ENCODE results near the gene LMNTD2.

The LMNTD2 gene

DNA sequence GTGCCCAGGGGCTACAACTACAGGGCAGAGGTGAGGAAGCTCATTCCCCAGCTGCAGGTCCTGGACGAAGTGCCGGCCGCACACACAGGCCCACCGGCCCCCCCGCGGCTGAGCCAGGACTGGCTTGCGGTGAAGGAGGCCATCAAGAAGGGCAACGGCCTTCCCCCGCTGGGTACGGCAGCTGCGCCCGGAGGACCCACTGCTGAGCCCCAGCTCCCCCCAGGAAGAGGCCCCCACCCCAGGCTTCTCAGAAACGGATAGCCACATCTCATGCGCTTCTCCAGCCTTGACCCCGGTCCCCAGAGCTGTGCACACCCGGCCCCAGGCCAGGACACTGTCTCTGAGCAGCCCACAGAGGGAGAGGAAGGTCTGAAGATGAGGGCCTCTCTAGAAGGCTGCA is 9.4 kb downstream of the LMNTD2 start:
- no peak for DNase-seq (ENCODE audit: low read depth)
- H3K4me3 ChIP-seq (ENCODE audit: low read depth, low read length), result no peak overlapping the region
- TF ChIP-seq, protein P1, sequence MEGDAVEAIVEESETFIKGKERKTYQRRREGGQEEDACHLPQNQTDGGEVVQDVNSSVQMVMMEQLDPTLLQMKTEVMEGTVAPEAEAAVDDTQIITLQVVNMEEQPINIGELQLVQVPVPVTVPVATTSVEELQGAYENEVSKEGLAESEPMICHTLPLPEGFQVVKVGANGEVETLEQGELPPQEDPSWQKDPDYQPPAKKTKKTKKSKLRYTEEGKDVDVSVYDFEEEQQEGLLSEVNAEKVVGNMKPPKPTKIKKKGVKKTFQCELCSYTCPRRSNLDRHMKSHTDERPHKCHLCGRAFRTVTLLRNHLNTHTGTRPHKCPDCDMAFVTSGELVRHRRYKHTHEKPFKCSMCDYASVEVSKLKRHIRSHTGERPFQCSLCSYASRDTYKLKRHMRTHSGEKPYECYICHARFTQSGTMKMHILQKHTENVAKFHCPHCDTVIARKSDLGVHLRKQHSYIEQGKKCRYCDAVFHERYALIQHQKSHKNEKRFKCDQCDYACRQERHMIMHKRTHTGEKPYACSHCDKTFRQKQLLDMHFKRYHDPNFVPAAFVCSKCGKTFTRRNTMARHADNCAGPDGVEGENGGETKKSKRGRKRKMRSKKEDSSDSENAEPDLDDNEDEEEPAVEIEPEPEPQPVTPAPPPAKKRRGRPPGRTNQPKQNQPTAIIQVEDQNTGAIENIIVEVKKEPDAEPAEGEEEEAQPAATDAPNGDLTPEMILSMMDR (IDR thresholded peaks at IDR 0.05; ENCODE audit: insufficient read depth, low read depth, low read length, missing control alignments), result no peak

DNA sequence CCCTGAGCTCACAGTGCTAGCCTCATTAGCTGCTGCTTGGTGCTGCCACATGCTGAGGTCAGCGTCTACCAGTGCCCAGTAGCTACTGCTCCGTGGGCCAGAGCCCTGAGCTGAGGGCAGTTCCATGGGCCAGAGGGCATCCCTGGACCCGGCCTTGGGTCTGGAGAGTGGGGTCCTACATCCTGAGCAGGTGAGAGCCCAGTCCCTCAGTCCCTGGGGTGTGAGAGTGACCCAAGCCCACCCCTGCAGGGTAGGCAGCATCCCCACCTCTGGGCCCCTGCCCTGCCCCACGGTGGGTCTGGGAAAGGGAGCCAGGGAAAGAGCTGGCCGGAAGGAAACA is 9.8 kb downstream of the LMNTD2 start:
- TF ChIP-seq, protein P1 (IDR thresholded peaks at IDR 0.05; ENCODE audit: insufficient read depth, low read depth, low read length, missing control alignments), result no peak
- DNase-seq (ENCODE audit: low read depth), result no peak
- H3K4me3 ChIP-seq (ENCODE audit: low read depth, low read length), result no peak overlapping the region

DNA sequence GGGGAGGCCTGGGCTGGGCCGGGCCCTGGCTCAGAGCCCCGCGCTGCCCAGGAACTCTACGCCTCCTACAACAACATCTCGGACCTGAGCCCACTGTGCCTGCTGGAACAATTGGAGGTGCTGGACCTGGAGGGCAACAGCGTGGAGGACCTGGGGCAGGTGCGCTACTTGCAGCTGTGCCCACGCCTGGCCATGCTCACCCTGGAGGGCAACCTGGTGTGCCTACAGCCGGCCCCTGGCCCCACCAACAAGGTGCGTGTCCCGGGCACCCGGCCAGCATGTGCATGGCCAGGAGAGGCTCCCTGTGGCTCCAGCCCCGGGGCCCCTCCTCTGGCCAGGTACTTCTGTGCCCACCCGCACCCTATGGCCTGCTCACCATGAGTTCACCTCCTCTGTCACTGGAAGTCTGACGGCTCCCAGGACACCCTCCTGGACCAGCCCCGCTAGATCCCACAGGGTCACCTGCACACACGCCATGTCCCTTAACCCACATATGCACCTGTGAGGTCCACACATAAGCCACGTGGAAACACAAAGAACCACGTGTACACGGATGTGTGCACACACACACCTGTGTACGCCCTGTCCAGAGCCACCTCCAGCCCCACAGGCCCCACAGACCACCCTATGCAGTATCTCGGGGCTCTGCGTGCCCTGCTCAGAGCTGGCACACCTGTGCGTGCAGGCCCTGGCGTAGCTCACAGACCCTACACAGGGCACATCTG is 10.4 kb downstream of the LMNTD2 start:
- TF ChIP-seq, protein P1 (IDR thresholded peaks at IDR 0.05; ENCODE audit: insufficient read depth, low read depth, low read length, missing control alignments), result no peak
- DNase-seq (ENCODE audit: low read depth), result no peak
- H3K4me3 ChIP-seq (ENCODE audit: low read depth, low read length), result no peak overlapping the region

- TF ChIP-seq, protein P1 (IDR thresholded peaks at IDR 0.05; ENCODE audit: insufficient read depth, low read depth, low read length, missing control alignments), result no peak
- DNase-seq (ENCODE audit: low read depth), result no peak
- no peak overlapping the region for H3K4me3 ChIP-seq (ENCODE audit: low read depth, low read length)
Measured at GRCh38 chr11:548700-549603, 11.6 kb downstream of the LMNTD2 start.

GRCh38 chr11:545171-545570 is 15.4 kb downstream of the LMNTD2 start:
- DNase-seq (ENCODE audit: low read depth), result no peak
- H3K4me3 ChIP-seq (ENCODE audit: low read depth, low read length), result no peak overlapping the region
- TF ChIP-seq, protein P1 (IDR thresholded peaks at IDR 0.05; ENCODE audit: insufficient read depth, low read depth, low read length, missing control alignments), result no peak

GRCh38 chr11:544817-545166 is 15.7 kb downstream of the LMNTD2 start:
- TF ChIP-seq, protein P1 (IDR thresholded peaks at IDR 0.05; ENCODE audit: insufficient read depth, low read depth, low read length, missing control alignments), result no peak
- no peak for DNase-seq (ENCODE audit: low read depth)
- H3K4me3 ChIP-seq (ENCODE audit: low read depth, low read length), result no peak overlapping the region
